GM23338 (cell line): ENCODE data around the gene TOP2A.

Experiments used
- CREB1 ChIP-seq: fragments of 250-450 bp; sonication (Bioruptor Pico); IDR thresholded peaks from 2 replicates; pipeline ENCODE4 v1.5.0; 2020; ENCODE audit warnings: low read depth, mild to moderate bottlenecking, moderate library complexity
- EZH2 ChIP-seq: fragments of 200-600 bp; sonication (generic); IDR thresholded peaks from one replicate; pipeline ENCODE4 v1.8.0; 2017; ENCODE audit warnings: antibody characterized with exemption, mild to moderate bottlenecking, low read depth; ENCODE audit not compliant: unreplicated experiment
- EZH2phosphoT487 ChIP-seq: fragments of 200-600 bp; sonication (generic); IDR thresholded peaks from one replicate; pipeline ENCODE4 v1.8.1; 2018; ENCODE audit warnings: antibody characterized with exemption; ENCODE audit not compliant: unreplicated experiment
- JUNB ChIP-seq: IDR thresholded peaks from one replicate; pipeline ENCODE4 v1.6.1; 2016; ENCODE audit warnings: antibody characterized with exemption; ENCODE audit not compliant: unreplicated experiment
- NANOG ChIP-seq: IDR thresholded peaks from 2 replicates; pipeline ENCODE4 v1.6.1; 2016; ENCODE audit warnings: antibody characterized with exemption, borderline replicate concordance
- POLR2AphosphoS5 ChIP-seq: IDR thresholded peaks from 2 replicates; pipeline ENCODE4 v1.6.1; 2016; ENCODE audit warnings: antibody characterized with exemption, low read depth
- STAT1 ChIP-seq: IDR thresholded peaks from one replicate; pipeline ENCODE4 v1.6.1; 2016; ENCODE audit warnings: antibody characterized with exemption; ENCODE audit not compliant: unreplicated experiment
- ZNF114 ChIP-seq: fragments of 250-450 bp; sonication (Bioruptor Pico); IDR thresholded peaks from 2 replicates; pipeline ENCODE4 v1.5.0; 2020; ENCODE audit warnings: mild to moderate bottlenecking, moderate library complexity
- ZNF331 ChIP-seq: fragments of 250-450 bp; sonication (Bioruptor Pico); IDR thresholded peaks from 2 replicates; pipeline ENCODE4 v1.5.0; 2020; ENCODE audit warnings: low read depth, mild to moderate bottlenecking, moderate library complexity
- TF ChIP-seq, protein P1 (sequence below), 2 experiments: fragments of 200-600 bp in 1 of 2; sonication (generic) in 1 of 2; conservative IDR thresholded peaks; 2 replicates each; pipeline versions ENCODE4 v1.5.1 to v1.6.1; 2016 to 2017; ENCODE audit warnings: antibody characterized with exemption in 2 of 2, low read depth in 2 of 2, mild to moderate bottlenecking in 2 of 2, moderate library complexity in 1 of 2
- TF ChIP-seq, protein P2 (sequence below): IDR thresholded peaks from one replicate; pipeline ENCODE4 v1.6.1; 2018; ENCODE audit warnings: antibody characterized with exemption; ENCODE audit not compliant: unreplicated experiment
- TF ChIP-seq, protein P3 (sequence below): IDR thresholded peaks from 2 replicates; pipeline ENCODE4 v1.6.1; 2016; ENCODE audit warnings: antibody characterized with exemption
- TF ChIP-seq, protein P4 (sequence below): fragments of 250-450 bp; sonication (Bioruptor Pico); IDR thresholded peaks from 2 replicates; pipeline ENCODE4 v1.5.0; 2020; ENCODE audit warnings: mild to moderate bottlenecking, moderate library complexity

DNA sequence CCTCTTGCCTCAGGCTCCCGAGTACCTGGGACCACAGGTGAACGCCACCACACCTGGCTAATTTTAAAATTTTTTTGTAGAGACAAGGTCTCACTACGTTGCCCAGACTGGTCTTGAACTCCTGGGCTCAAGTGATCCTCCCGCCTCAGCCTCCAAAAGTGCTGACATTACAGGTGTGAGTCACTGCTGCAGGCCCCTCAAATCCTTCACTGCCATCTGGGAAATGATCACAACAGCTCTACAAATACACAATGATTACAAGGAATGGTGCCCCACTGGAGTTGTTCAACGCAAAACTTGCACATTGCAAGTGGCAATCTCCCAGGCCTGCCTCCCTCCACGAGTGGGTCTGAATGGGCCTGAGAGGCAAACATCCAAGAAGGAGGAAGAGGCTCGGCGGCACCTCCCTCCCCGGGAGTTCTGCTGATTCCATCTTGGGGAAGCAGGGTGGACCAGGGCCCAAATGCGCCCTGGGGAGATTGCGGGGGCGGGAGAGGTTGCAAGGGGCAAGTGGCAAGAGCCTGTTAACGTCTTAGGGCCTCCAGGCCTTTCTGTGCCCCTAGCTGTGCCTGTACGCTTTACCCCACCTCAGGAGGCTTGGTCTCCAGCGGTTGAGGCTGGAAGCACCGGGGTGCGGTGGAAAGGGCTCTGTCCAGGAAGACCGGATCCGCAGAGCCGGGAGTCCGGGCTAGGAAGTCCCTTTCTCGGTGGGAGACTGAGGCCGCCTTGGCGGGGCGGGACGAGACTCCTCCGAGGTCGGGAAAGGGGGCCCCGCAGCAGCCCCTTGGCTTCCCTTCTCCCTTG, 24.9 kb upstream of the TOP2A start:
- TF ChIP-seq, protein P1, sequence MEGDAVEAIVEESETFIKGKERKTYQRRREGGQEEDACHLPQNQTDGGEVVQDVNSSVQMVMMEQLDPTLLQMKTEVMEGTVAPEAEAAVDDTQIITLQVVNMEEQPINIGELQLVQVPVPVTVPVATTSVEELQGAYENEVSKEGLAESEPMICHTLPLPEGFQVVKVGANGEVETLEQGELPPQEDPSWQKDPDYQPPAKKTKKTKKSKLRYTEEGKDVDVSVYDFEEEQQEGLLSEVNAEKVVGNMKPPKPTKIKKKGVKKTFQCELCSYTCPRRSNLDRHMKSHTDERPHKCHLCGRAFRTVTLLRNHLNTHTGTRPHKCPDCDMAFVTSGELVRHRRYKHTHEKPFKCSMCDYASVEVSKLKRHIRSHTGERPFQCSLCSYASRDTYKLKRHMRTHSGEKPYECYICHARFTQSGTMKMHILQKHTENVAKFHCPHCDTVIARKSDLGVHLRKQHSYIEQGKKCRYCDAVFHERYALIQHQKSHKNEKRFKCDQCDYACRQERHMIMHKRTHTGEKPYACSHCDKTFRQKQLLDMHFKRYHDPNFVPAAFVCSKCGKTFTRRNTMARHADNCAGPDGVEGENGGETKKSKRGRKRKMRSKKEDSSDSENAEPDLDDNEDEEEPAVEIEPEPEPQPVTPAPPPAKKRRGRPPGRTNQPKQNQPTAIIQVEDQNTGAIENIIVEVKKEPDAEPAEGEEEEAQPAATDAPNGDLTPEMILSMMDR (conservative IDR thresholded peaks at IDR 0.05; ENCODE audit: low read depth in 2 of 2): no peak
- TF ChIP-seq, protein P2, sequence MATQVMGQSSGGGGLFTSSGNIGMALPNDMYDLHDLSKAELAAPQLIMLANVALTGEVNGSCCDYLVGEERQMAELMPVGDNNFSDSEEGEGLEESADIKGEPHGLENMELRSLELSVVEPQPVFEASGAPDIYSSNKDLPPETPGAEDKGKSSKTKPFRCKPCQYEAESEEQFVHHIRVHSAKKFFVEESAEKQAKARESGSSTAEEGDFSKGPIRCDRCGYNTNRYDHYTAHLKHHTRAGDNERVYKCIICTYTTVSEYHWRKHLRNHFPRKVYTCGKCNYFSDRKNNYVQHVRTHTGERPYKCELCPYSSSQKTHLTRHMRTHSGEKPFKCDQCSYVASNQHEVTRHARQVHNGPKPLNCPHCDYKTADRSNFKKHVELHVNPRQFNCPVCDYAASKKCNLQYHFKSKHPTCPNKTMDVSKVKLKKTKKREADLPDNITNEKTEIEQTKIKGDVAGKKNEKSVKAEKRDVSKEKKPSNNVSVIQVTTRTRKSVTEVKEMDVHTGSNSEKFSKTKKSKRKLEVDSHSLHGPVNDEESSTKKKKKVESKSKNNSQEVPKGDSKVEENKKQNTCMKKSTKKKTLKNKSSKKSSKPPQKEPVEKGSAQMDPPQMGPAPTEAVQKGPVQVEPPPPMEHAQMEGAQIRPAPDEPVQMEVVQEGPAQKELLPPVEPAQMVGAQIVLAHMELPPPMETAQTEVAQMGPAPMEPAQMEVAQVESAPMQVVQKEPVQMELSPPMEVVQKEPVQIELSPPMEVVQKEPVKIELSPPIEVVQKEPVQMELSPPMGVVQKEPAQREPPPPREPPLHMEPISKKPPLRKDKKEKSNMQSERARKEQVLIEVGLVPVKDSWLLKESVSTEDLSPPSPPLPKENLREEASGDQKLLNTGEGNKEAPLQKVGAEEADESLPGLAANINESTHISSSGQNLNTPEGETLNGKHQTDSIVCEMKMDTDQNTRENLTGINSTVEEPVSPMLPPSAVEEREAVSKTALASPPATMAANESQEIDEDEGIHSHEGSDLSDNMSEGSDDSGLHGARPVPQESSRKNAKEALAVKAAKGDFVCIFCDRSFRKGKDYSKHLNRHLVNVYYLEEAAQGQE: no peak
- no peak for TF ChIP-seq EZH2
- TF ChIP-seq POLR2AphosphoS5: no peak
- no peak for TF ChIP-seq ZNF114 (CRISPR knock-in tag)
- TF ChIP-seq JUNB: no peak
- TF ChIP-seq EZH2phosphoT487: no peak
- no peak for TF ChIP-seq CREB1
- TF ChIP-seq, protein P3, sequence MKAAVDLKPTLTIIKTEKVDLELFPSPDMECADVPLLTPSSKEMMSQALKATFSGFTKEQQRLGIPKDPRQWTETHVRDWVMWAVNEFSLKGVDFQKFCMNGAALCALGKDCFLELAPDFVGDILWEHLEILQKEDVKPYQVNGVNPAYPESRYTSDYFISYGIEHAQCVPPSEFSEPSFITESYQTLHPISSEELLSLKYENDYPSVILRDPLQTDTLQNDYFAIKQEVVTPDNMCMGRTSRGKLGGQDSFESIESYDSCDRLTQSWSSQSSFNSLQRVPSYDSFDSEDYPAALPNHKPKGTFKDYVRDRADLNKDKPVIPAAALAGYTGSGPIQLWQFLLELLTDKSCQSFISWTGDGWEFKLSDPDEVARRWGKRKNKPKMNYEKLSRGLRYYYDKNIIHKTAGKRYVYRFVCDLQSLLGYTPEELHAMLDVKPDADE: no peak
- TF ChIP-seq, protein P4, sequence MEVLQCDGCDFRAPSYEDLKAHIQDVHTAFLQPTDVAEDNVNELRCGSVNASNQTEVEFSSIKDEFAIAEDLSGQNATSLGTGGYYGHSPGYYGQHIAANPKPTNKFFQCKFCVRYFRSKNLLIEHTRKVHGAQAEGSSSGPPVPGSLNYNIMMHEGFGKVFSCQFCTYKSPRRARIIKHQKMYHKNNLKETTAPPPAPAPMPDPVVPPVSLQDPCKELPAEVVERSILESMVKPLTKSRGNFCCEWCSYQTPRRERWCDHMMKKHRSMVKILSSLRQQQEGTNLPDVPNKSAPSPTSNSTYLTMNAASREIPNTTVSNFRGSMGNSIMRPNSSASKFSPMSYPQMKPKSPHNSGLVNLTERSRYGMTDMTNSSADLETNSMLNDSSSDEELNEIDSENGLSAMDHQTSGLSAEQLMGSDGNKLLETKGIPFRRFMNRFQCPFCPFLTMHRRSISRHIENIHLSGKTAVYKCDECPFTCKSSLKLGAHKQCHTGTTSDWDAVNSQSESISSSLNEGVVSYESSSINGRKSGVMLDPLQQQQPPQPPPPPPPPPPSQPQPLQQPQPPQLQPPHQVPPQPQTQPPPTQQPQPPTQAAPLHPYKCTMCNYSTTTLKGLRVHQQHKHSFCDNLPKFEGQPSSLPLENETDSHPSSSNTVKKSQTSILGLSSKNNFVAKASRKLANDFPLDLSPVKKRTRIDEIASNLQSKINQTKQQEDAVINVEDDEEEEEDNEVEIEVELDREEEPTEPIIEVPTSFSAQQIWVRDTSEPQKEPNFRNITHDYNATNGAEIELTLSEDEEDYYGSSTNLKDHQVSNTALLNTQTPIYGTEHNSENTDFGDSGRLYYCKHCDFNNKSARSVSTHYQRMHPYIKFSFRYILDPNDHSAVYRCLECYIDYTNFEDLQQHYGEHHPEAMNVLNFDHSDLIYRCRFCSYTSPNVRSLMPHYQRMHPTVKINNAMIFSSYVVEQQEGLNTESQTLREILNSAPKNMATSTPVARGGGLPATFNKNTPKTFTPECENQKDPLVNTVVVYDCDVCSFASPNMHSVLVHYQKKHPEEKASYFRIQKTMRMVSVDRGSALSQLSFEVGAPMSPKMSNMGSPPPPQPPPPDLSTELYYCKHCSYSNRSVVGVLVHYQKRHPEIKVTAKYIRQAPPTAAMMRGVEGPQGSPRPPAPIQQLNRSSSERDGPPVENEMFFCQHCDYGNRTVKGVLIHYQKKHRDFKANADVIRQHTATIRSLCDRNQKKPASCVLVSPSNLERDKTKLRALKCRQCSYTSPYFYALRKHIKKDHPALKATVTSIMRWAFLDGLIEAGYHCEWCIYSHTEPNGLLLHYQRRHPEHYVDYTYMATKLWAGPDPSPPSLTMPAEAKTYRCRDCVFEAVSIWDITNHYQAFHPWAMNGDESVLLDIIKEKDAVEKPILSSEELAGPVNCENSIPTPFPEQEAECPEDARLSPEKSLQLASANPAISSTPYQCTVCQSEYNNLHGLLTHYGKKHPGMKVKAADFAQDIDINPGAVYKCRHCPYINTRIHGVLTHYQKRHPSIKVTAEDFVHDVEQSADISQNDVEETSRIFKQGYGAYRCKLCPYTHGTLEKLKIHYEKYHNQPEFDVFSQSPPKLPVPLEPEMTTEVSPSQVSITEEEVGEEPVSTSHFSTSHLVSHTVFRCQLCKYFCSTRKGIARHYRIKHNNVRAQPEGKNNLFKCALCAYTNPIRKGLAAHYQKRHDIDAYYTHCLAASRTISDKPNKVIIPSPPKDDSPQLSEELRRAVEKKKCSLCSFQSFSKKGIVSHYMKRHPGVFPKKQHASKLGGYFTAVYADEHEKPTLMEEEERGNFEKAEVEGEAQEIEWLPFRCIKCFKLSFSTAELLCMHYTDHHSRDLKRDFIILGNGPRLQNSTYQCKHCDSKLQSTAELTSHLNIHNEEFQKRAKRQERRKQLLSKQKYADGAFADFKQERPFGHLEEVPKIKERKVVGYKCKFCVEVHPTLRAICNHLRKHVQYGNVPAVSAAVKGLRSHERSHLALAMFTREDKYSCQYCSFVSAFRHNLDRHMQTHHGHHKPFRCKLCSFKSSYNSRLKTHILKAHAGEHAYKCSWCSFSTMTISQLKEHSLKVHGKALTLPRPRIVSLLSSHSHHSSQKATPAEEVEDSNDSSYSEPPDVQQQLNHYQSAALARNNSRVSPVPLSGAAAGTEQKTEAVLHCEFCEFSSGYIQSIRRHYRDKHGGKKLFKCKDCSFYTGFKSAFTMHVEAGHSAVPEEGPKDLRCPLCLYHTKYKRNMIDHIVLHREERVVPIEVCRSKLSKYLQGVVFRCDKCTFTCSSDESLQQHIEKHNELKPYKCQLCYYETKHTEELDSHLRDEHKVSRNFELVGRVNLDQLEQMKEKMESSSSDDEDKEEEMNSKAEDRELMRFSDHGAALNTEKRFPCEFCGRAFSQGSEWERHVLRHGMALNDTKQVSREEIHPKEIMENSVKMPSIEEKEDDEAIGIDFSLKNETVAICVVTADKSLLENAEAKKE (CRISPR knock-in tag): no peak
- no peak for TF ChIP-seq STAT1
- no peak for TF ChIP-seq ZNF331 (CRISPR knock-in tag)
- no peak for TF ChIP-seq NANOG
